RWPE2 (cell line): ENCODE measurements around the gene EEF1AKMT1.

ENCODE experiments used
- ATAC-seq: fragments of 200-7000 bp; cut with Tn5 transposase; 3 replicates; pipeline ENCODE4 v1.9.1; 2021; ENCODE audit warnings: low read depth
- DNase-seq: peaks from one replicate; pipeline ENCODE4 v3.0.0-alpha.2; 2020; ENCODE audit warnings: low spot score
- H3K27ac ChIP-seq: fragments of 450-650 bp; 2 replicates; pipeline ENCODE4 v1.5.1; 2017; ENCODE audit warnings: mild to moderate bottlenecking; ENCODE audit not compliant: poor library complexity, severe bottlenecking
- H3K27me3 ChIP-seq: fragments of 250-450 bp; sonication (Bioruptor Pico); 2 replicates; pipeline ENCODE4 v1.5.1; 2021; ENCODE audit warnings: mild to moderate bottlenecking, moderate library complexity; ENCODE audit not compliant: insufficient read depth, poor library complexity, severe bottlenecking
- H3K36me3 ChIP-seq: fragments of 250-450 bp; sonication (Bioruptor Pico); 2 replicates; pipeline ENCODE4 v1.5.1; 2020; ENCODE audit warnings: low read depth, mild to moderate bottlenecking, moderate library complexity
- H3K4me1 ChIP-seq: fragments of 250-450 bp; sonication (Bioruptor Pico); 2 replicates; pipeline ENCODE4 v1.5.1; 2021; ENCODE audit warnings: mild to moderate bottlenecking, moderate library complexity; ENCODE audit not compliant: insufficient read depth, poor library complexity, severe bottlenecking
- H3K4me3 ChIP-seq: fragments of 250-450 bp; sonication (Bioruptor Pico); 2 replicates; pipeline ENCODE4 v1.5.1; 2021; ENCODE audit warnings: mild to moderate bottlenecking, moderate library complexity; ENCODE audit not compliant: severe bottlenecking
- H3K9me3 ChIP-seq: fragments of 250-450 bp; sonication (Bioruptor Pico); 2 replicates; pipeline ENCODE4 v1.5.1; 2021; ENCODE audit warnings: mild to moderate bottlenecking, moderate library complexity; ENCODE audit not compliant: severe bottlenecking
- CTCF ChIP-seq: fragments of 450-650 bp; IDR thresholded peaks from one replicate; pipeline ENCODE4 v1.5.1; 2017; ENCODE audit warnings: mild to moderate bottlenecking, moderate library complexity; ENCODE audit not compliant: poor library complexity, severe bottlenecking

The EEF1AKMT1 gene

GRCh38 chr13:20714563-20715329 is 59.0 kb downstream of the EEF1AKMT1 start:
- Histone ChIP-seq H3K27me3 (no peaks in the 10 kb centered on the region), H3K36me3 (no peaks in the 10 kb centered on the region), H3K4me3 (no peak overlapping the region), H3K4me1 (peaks cover under 1% of the 10 kb centered on the region), H3K27ac (no peak overlapping the region), H3K9me3 (no peaks in the 10 kb centered on the region)
- no peak for TF ChIP-seq CTCF
- ATAC-seq (no peak), DNase-seq (no peak)

- peaks cover 6% of the 10 kb centered on the region for H3K4me1 ChIP-seq
- no peaks in the 10 kb centered on the region for H3K9me3 ChIP-seq
- no peaks in the 10 kb centered on the region for H3K27me3 ChIP-seq
- ATAC-seq (no peak), DNase-seq (no peak)
- H3K4me3 ChIP-seq, result no peak overlapping the region
- TF ChIP-seq CTCF, result no peak
- no peak overlapping the region for H3K27ac ChIP-seq
- no peaks in the 10 kb centered on the region for H3K36me3 ChIP-seq
Observed at GRCh38 chr13:20714161-20714560, 59.6 kb downstream of the EEF1AKMT1 start.

GRCh38 chr13:20713751-20714150 is 60.0 kb downstream of the EEF1AKMT1 start:
- Histone ChIP-seq H3K36me3 (no peaks in the 10 kb centered on the region), H3K4me3 (no peak overlapping the region), H3K4me1 (peaks cover 8% of the 10 kb centered on the region), H3K27me3 (no peaks in the 10 kb centered on the region), H3K9me3 (no peaks in the 10 kb centered on the region), H3K27ac (no peak overlapping the region)
- DNase-seq, result no peak
- no peak for TF ChIP-seq CTCF
- ATAC-seq, result no peak

GRCh38 chr13:20713014-20713376 is 60.8 kb downstream of the EEF1AKMT1 start:
- no peaks in the 10 kb centered on the region for H3K9me3 ChIP-seq
- no peak for ATAC-seq
- H3K36me3 ChIP-seq, result no peaks in the 10 kb centered on the region
- no peak for TF ChIP-seq CTCF
- H3K4me3 ChIP-seq, result no peak overlapping the region
- DNase-seq, result no peak
- no peaks in the 10 kb centered on the region for H3K27me3 ChIP-seq
- no peak overlapping the region for H3K27ac ChIP-seq
- peaks cover 8% of the 10 kb centered on the region for H3K4me1 ChIP-seq

GRCh38 chr13:20711301-20712044 is 62.3 kb downstream of the EEF1AKMT1 start:
- H3K36me3 ChIP-seq, result no peaks in the 10 kb centered on the region
- TF ChIP-seq CTCF, result no peak
- DNase-seq (no peak), ATAC-seq (no peak)
- H3K27me3 ChIP-seq, result no peaks in the 10 kb centered on the region
- no peak overlapping the region for H3K4me3 ChIP-seq
- no peaks in the 10 kb centered on the region for H3K9me3 ChIP-seq
- peaks cover 8% of the 10 kb centered on the region for H3K4me1 ChIP-seq
- no peak overlapping the region for H3K27ac ChIP-seq
